ENCODE results near the gene YAP1.

YAP1 gene

DNA sequence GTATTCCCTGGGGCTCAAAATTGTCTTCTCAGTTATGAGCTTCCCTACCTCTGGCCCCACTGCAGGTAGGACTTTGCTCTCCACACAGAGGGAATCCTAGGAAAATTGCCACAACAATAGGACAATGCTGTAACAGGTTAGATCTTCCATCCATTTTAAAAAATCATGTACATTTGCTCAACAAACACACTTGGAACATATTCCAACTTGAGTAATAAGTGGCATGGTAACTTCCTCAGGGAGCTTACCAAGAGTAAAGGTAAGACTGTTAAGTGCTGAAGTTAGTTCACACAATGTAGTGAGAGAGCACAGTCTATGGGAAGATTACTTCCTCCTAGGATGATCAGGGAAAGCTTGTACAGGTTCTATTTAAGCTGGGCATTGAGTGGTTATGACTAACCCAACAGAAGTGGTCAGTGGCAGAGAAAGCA, 128.2 kb downstream of the YAP1 start:
- H3K4me2 ChIP-seq (ENCODE audit: low read length): no peak overlapping the region
- H3K9me3 ChIP-seq (ENCODE audit: control insufficient read depth, insufficient read depth, low read length): no peaks in the 10 kb centered on the region
- no peak overlapping the region for H3K4me3 ChIP-seq (ENCODE audit: low read length)
- H3K27ac ChIP-seq (ENCODE audit: low read depth, low read length): no peak overlapping the region
- H3K36me3 ChIP-seq (ENCODE audit: control insufficient read depth, low read length): no peaks in the 10 kb centered on the region
- no peaks in the 10 kb centered on the region for H3F3A ChIP-seq (ENCODE audit: control insufficient read depth, insufficient read depth)
- no peaks in the 10 kb centered on the region for H3K79me2 ChIP-seq (ENCODE audit: control insufficient read depth, low read length)
- H3K9me2 ChIP-seq (replicated peaks; ENCODE audit: control insufficient read depth, low read length): no peaks in the 10 kb centered on the region
- no peaks in the 10 kb centered on the region for H4K20me1 ChIP-seq (ENCODE audit: control insufficient read depth, insufficient read depth, low read depth, low read length)
- peaks cover 3% of the 10 kb centered on the region for H3K4me1 ChIP-seq (ENCODE audit: control insufficient read depth, low read length)
- TF ChIP-seq, protein P1, sequence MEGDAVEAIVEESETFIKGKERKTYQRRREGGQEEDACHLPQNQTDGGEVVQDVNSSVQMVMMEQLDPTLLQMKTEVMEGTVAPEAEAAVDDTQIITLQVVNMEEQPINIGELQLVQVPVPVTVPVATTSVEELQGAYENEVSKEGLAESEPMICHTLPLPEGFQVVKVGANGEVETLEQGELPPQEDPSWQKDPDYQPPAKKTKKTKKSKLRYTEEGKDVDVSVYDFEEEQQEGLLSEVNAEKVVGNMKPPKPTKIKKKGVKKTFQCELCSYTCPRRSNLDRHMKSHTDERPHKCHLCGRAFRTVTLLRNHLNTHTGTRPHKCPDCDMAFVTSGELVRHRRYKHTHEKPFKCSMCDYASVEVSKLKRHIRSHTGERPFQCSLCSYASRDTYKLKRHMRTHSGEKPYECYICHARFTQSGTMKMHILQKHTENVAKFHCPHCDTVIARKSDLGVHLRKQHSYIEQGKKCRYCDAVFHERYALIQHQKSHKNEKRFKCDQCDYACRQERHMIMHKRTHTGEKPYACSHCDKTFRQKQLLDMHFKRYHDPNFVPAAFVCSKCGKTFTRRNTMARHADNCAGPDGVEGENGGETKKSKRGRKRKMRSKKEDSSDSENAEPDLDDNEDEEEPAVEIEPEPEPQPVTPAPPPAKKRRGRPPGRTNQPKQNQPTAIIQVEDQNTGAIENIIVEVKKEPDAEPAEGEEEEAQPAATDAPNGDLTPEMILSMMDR (IDR thresholded peaks at IDR 0.05; ENCODE audit: low read depth, low read length, poor library complexity, severe bottlenecking): no peak
- TF ChIP-seq EZH2phosphoT487 (IDR thresholded peaks at IDR 0.05; ENCODE audit: borderline replicate concordance, low read length): no peak
- H3K27me3 ChIP-seq (ENCODE audit: control insufficient read depth, low read length): peaks cover 9% of the 10 kb centered on the region

DNA sequence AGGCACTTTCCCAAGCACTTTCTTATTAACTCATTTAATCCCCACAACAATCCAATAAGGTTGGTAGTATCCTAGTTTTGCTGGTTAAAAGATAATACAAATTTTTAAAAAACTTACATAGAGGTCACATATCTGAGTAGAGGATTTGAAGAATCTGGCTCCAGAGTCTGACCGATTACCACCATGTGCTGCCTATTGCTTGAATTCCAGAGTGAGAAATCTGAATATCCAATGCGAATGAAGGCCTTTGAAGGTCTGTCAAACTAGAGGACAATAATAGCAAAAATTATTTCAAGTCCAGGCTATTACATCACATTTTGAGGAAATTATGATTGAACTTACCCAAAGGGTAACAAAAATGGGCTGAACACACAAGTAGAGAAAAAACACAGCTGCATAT, 129.2 kb downstream of the YAP1 start:
- H3K27ac ChIP-seq (ENCODE audit: low read depth, low read length): no peak overlapping the region
- H3K9me3 ChIP-seq (ENCODE audit: control insufficient read depth, insufficient read depth, low read length): no peaks in the 10 kb centered on the region
- no peaks in the 10 kb centered on the region for H3K79me2 ChIP-seq (ENCODE audit: control insufficient read depth, low read length)
- TF ChIP-seq, protein P1 (IDR thresholded peaks at IDR 0.05; ENCODE audit: low read depth, low read length, poor library complexity, severe bottlenecking): no peak
- no peak for TF ChIP-seq EZH2phosphoT487 (IDR thresholded peaks at IDR 0.05; ENCODE audit: borderline replicate concordance, low read length)
- peaks cover 3% of the 10 kb centered on the region for H3K4me1 ChIP-seq (ENCODE audit: control insufficient read depth, low read length)
- no peaks in the 10 kb centered on the region for H3K36me3 ChIP-seq (ENCODE audit: control insufficient read depth, low read length)
- no peaks in the 10 kb centered on the region for H3F3A ChIP-seq (ENCODE audit: control insufficient read depth, insufficient read depth)
- H4K20me1 ChIP-seq (ENCODE audit: control insufficient read depth, insufficient read depth, low read depth, low read length): no peaks in the 10 kb centered on the region
- H3K9me2 ChIP-seq (replicated peaks; ENCODE audit: control insufficient read depth, low read length): no peaks in the 10 kb centered on the region
- H3K4me2 ChIP-seq (ENCODE audit: low read length): no peak overlapping the region
- H3K27me3 ChIP-seq (ENCODE audit: control insufficient read depth, low read length): peaks cover 9% of the 10 kb centered on the region
- no peak overlapping the region for H3K4me3 ChIP-seq (ENCODE audit: low read length)

DNA sequence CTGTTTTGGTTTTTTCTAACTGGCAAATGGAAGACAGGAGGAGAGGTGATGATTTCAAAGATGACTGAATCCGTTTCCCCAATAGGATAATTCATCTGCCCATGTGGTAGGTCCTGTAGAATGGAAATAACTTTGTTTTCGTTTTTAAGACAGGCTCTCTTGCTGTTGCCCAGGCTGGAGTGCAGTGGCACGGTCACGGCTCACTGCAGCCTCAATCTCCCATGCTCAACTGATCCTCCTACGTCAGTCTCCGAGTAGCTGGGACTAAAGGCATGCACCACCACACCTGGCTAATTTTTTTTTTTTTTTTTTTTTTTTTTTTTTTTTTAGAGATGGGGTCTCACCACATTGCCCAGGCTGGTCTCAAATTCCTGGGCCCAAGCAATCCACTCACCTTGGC, 129.7 kb downstream of the YAP1 start:
- Histone ChIP-seq H3K79me2 (ENCODE audit: control insufficient read depth, low read length) (no peaks in the 10 kb centered on the region), H3K4me3 (ENCODE audit: low read length) (no peak overlapping the region), H3K4me1 (ENCODE audit: control insufficient read depth, low read length) (peaks cover 3% of the 10 kb centered on the region), H3K4me2 (ENCODE audit: low read length) (no peak overlapping the region), H3K27ac (ENCODE audit: low read depth, low read length) (no peak overlapping the region), H4K20me1 (ENCODE audit: control insufficient read depth, insufficient read depth, low read depth, low read length) (no peaks in the 10 kb centered on the region), H3K9me2 (replicated peaks; ENCODE audit: control insufficient read depth, low read length) (no peaks in the 10 kb centered on the region), H3F3A (ENCODE audit: control insufficient read depth, insufficient read depth) (no peaks in the 10 kb centered on the region), H3K9me3 (ENCODE audit: control insufficient read depth, insufficient read depth, low read length) (no peaks in the 10 kb centered on the region), H3K36me3 (ENCODE audit: control insufficient read depth, low read length) (no peaks in the 10 kb centered on the region), H3K27me3 (ENCODE audit: control insufficient read depth, low read length) (peaks cover 8% of the 10 kb centered on the region)
- no peak for TF ChIP-seq EZH2phosphoT487 (IDR thresholded peaks at IDR 0.05; ENCODE audit: borderline replicate concordance, low read length)
- TF ChIP-seq, protein P1 (IDR thresholded peaks at IDR 0.05; ENCODE audit: low read depth, low read length, poor library complexity, severe bottlenecking): no peak
